ENCODE measurements around the gene PSAP. TPM values are rescaled to one million over a fixed set of nuclear protein-coding genes. Genes with fewer than 3 reads are reported as not detected.
"Not testable (repeated sequence)": the region's sequence is repeated elsewhere in the genome, so short reads cannot be mapped to it uniquely, and the experiment has no call there.

Gene PSAP
- total RNA-seq, result 1,000 to 10,000 TPM; 1,345 to 1,678 (median 1,522) TPM
- 897 TPM for polyA plus RNA-seq
- long read RNA-seq, donor 1, transcript PSAP-202 (14 exons, 2,872 nt), result major isoform, 251 of 4,197 reads
- long read RNA-seq, donor 1, transcript PSAP-201 (14 exons, 2,830 nt), result minor isoform, 30 of 4,197 reads
- long read RNA-seq, donor 1, partial matches to known transcripts, result 671 of 4,197 reads
- long read RNA-seq, donor 1, other reads (novel, unspliced or antisense), result 3,245 of 4,197 reads
- long read RNA-seq, donor 2, transcript PSAP-202 (14 exons, 2,872 nt), result major isoform, 103 of 2,175 reads
- long read RNA-seq, donor 2, transcript PSAP-201 (14 exons, 2,830 nt), result minor isoform, 17 of 2,175 reads
- long read RNA-seq, donor 2, partial matches to known transcripts, result 172 of 2,175 reads
- long read RNA-seq, donor 2, other reads (novel, unspliced or antisense), result 1,883 of 2,175 reads
- long read RNA-seq, donor 3, transcript PSAP-202 (14 exons, 2,872 nt), result major isoform, 585 of 8,115 reads
- long read RNA-seq, donor 3, transcript PSAP-201 (14 exons, 2,830 nt), result minor isoform, 82 of 8,115 reads
- long read RNA-seq, donor 3, partial matches to known transcripts, result 542 of 8,115 reads
- long read RNA-seq, donor 3, other reads (novel, unspliced or antisense), result 6,906 of 8,115 reads
- long read RNA-seq, donor 4, transcript PSAP-201 (14 exons, 2,830 nt), result minor isoform, 12 of 2,408 reads
- long read RNA-seq, donor 4, transcript PSAP-202 (14 exons, 2,872 nt), result major isoform, 149 of 2,408 reads
- long read RNA-seq, donor 4, partial matches to known transcripts, result 155 of 2,408 reads
- long read RNA-seq, donor 4, other reads (novel, unspliced or antisense), result 2,092 of 2,408 reads

DNA sequence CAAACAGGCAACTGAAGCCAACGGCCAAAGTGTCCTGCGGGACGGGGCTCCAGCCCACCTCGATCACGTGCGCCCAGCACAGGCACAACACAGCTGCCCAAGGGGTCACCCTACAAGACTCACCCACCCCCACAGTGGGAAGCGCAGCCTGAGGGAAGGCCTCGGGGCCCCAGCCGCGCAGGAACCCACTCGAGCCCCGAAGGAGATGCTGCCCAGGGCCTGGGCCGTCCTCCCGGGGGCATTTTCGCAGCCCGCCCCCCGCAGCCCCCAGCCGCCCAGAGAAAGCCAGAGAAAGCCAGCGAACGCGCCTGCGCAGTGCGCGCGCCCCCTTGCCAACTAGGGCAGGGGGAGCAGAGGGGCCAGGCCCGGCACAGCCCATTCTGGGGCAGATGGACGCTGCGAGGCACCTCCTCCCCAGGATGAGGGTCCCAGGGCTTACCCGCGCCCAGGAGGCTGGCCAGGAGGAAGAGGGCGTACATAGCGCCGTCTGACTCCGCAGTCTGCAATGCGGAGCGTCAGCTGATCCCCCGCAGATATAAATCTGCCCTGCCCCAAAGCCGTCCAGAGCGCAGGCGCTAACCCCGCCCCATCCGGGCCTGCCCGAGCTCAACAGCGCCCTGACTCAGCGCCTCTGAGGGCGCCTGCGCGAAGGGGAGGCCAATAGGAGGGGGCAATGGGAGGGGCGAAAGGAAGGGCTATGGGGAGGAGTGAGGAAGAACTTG, at the start of gene PSAP:
Gene PSAP (minus strand): TSS at position 509 of the 722 bp plus-strand sequence. CDS start 30 bp downstream, at position 479.
- DNase-seq (peak; percentile 100), ATAC-seq (peak; percentile 98 to 99)
- intact Hi-C loops (cut with DNase I), result no loop called here
- Histone ChIP-seq H3K27me3 (ENCODE audit: control insufficient read depth, insufficient read depth) (no peaks in the 10 kb centered on the region), H3K27ac (ENCODE audit: low read length) (peak within 1 kb of the TSS; percentile 98), H3K4me1 (ENCODE audit: control insufficient read depth, insufficient read depth, low read length) (peaks cover 7% of the 10 kb centered on the region), H3K4me3 (ENCODE audit: low read length) (peak within 1 kb of the TSS; percentile 73), H3K9me3 (ENCODE audit: control insufficient read depth, low read length) (no peaks in the 10 kb centered on the region)
- WGBS, result under 1% methylated on average over 49 of the region's 49 CpGs

DNA sequence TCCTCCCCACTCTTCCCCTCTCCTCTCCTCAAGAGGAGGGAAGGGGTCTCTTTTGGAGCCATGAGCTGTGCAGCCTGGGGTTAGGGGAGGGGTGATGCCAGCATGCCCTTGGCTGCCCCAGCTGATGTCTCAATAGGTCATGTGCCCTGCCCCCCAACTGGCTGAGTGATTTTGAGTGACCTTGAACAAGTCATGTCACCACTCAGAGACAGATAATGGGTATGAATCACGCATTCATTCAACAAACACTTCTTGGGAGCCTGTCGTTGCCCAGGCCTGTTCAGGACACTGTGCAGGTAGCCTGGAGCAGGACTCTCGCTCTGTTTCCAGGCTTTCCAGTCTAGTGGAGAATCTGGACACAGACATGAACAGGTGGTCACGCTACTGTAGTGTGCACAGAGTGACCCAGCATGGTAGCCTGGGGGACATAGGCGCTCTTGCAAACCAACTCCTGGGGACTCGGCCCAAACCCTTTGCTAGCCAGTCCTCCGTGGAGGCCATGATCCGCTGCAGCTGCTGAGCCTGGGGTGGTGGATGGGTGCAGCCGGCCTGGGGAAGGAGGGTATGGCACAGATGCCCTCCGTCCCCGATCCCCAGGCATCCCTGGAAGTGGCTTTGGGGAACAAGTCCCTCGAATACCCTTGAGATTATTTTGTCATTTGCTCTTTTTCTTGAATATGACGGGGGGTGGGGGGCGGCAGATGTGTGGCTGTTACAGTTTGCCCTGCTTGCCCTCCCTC, 49.6 kb upstream of the PSAP start:
- Histone ChIP-seq H3K27me3 (ENCODE audit: control insufficient read depth, insufficient read depth) (no peaks in the 10 kb centered on the region), H3K4me1 (ENCODE audit: control insufficient read depth, insufficient read depth, low read length) (no peaks in the 10 kb centered on the region), H3K27ac (ENCODE audit: low read length) (no peak overlapping the region), H3K9me3 (ENCODE audit: control insufficient read depth, low read length) (no peaks in the 10 kb centered on the region), H3K4me3 (ENCODE audit: low read length) (no peak overlapping the region)
- no peak for ATAC-seq
- WGBS, result 94% methylated on average over 14 of the region's 14 CpGs
- DNase-seq, result no peak
- intact Hi-C loops (cut with DNase I), result no loop called here

DNA sequence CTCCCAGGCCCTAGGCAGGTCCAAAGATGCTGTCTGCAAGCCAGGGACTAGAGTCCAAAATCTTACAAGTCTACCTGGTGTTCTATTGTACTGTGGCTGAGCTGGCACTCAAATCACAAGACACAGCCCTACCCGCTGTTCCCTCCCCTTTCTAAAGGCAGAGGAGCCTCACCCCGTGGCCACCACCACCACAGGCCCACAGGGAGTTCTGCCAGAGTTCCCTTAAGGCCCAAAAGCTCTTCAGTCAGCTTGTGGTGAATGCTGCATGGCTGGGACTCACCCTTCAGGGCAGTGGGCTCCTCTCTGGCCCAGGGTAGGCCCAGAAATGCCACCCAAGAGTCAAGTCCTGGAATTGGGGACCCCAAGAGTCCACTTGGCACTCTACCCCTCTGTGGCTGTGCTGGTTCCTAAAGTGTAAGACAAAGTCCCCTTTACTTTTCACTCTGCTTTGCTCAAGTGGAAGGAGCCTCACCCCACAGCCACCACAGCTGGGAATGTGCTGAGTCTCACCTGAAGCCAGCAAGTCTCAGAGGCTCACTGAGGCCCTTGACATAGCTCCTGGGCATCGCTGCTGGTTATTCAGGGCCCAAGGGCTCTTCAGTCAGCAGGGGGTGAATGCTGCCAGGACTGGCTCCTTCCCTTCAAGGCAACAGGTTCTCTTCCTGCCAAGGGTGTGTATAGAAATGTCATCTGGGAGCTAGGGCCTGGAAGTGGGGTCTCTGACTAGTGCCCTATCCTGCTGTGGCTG, 48.8 kb upstream of the PSAP start:
- ATAC-seq, result no peak
- H3K27me3 ChIP-seq (ENCODE audit: control insufficient read depth, insufficient read depth), result no peaks in the 10 kb centered on the region
- WGBS, result 82% methylated on average over 3 of the region's 3 CpGs
- no peaks in the 10 kb centered on the region for H3K9me3 ChIP-seq (ENCODE audit: control insufficient read depth, low read length)
- H3K4me3 ChIP-seq (ENCODE audit: low read length), result no peak overlapping the region
- H3K27ac ChIP-seq (ENCODE audit: low read length), result no peak overlapping the region
- H3K4me1 ChIP-seq (ENCODE audit: control insufficient read depth, insufficient read depth, low read length), result no peaks in the 10 kb centered on the region
- no peak for DNase-seq
- intact Hi-C loops (cut with DNase I), result loop anchor here in 3 of 4 donors (5.0 to 10.0 kb wide), 3 partner anchors 65 to 442 kb away; no protein-coding TSS in a partner anchor

DNA sequence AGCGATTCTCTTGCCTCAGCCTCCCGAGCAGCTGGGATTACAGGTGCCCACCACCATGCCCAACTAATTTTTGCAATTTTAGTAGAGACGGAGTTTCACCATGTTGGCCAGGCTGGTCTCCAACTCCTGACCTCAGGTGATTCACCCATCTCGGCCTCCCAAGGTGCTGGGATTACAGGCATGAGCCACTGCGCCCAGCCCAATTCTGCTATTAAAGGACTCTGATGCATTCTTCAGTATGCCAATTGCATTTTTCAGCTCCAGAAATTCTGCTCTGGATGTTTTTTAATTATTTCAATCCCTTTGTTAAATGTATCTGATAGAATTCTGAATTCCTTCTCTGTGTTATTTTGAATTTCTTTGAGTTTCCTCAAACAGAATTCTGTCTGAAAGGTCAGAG, 47.3 kb upstream of the PSAP start:
- not testable (repeated sequence) for DNase-seq; H3K27ac ChIP-seq (ENCODE audit: low read length); H3K9me3 ChIP-seq (ENCODE audit: control insufficient read depth, low read length); ATAC-seq; H3K4me1 ChIP-seq (ENCODE audit: control insufficient read depth, insufficient read depth, low read length); H3K4me3 ChIP-seq (ENCODE audit: low read length); H3K27me3 ChIP-seq (ENCODE audit: control insufficient read depth, insufficient read depth)
- 89% methylated on average over 5 of the region's 5 CpGs for WGBS
- intact Hi-C loops (cut with DNase I), result loop anchor here in 3 of 4 donors (5.0 to 10.0 kb wide), 3 partner anchors 64 to 444 kb away; no protein-coding TSS in a partner anchor

DNA sequence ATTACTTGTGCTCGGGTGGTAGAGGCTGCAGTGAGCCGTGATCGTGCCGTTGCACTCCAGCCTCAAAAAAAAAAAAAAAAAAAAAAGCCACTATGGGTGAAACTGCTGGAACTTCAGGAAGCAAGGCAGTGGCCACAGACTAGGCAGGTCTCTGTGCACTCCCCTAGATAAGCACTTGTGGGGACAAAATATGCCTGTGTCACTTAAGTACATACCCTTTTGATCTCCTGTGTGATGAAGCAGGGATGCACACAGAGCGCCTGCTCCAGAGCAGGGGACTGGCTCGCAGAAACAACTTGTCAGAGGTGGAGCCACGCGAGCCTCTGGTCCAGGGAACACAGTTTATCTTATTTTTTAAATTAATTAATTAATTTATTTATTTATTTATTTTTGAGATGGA, 42.9 kb upstream of the PSAP start:
- H3K27ac ChIP-seq (ENCODE audit: low read length), result no peak overlapping the region
- 85% methylated on average over 8 of the region's 8 CpGs for WGBS
- ATAC-seq (no peak), DNase-seq (no peak)
- H3K4me3 ChIP-seq (ENCODE audit: low read length), result no peak overlapping the region
- intact Hi-C loops (cut with DNase I), result loop anchor here in 3 of 4 donors (10.0 kb wide), 1 partner anchor 59 kb away; no protein-coding TSS in a partner anchor
- H3K9me3 ChIP-seq (ENCODE audit: control insufficient read depth, low read length), result no peaks in the 10 kb centered on the region
- peaks cover 3% of the 10 kb centered on the region for H3K4me1 ChIP-seq (ENCODE audit: control insufficient read depth, insufficient read depth, low read length)
- no peaks in the 10 kb centered on the region for H3K27me3 ChIP-seq (ENCODE audit: control insufficient read depth, insufficient read depth)

DNA sequence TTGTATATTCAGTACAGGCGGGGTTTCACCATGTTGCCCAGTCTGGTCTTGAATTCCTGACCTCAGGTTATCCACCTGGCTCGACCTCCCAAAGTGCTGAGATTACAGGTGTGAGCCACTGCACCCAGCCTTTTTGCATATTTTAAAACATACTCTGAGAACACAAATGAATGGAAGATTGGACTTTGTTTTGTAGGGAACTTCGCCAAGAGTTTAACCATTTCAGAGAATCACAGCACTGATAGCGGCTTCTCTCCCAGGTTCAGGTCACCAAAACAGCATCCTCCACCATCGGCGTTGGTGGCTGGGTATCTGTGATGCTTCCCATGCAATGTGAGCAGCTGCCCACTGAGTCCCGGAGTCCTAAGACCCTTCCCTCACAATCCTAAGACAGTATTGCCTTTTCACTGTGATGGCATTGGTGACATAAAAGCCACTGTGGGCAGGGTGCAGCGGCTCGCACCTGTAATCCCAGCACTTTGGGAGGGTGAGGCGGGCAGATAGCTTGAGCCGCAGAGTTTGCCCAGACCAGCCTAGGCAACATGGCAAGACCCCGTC, 42.3 kb upstream of the PSAP start:
- peaks cover 3% of the 10 kb centered on the region for H3K4me1 ChIP-seq (ENCODE audit: control insufficient read depth, insufficient read depth, low read length)
- no peaks in the 10 kb centered on the region for H3K27me3 ChIP-seq (ENCODE audit: control insufficient read depth, insufficient read depth)
- H3K27ac ChIP-seq (ENCODE audit: low read length), result no peak overlapping the region
- peak in 1 of 3 donors; percentile 29 for DNase-seq
- intact Hi-C loops (cut with DNase I), result loop anchor here in 3 of 4 donors (10.0 kb wide), 1 partner anchor 59 kb away; no protein-coding TSS in a partner anchor
- no peak for ATAC-seq
- no peak overlapping the region for H3K4me3 ChIP-seq (ENCODE audit: low read length)
- H3K9me3 ChIP-seq (ENCODE audit: control insufficient read depth, low read length), result no peaks in the 10 kb centered on the region
- WGBS, result 79% methylated on average over 12 of the region's 12 CpGs

DNA sequence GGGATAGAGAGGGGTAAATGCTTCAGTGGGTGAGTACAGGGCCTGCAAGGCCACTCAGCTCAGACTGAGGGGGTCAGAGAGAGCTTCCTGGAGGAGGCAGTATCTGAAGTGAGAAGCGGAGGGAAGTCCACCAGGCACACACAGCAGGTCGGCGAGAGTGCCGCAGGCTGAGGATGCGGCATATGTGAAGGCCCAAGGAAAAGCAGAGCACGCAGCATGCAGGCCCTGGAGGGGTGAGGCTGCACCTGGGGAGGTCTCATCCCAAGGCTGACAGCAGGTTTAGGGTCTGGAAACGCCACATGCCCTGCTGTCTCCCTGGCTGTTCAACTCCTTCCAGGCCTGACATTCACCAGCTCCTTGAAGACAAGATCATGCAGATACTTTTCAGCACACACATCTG, 40.4 kb upstream of the PSAP start:
- H3K27ac ChIP-seq (ENCODE audit: low read length), result no peak overlapping the region
- ATAC-seq (no peak), DNase-seq (no peak)
- H3K9me3 ChIP-seq (ENCODE audit: control insufficient read depth, low read length), result no peaks in the 10 kb centered on the region
- intact Hi-C loops (cut with DNase I), result loop anchor here in 3 of 4 donors (10.0 kb wide), 1 partner anchor 57 kb away; no protein-coding TSS in a partner anchor
- WGBS, result 84% methylated on average over 7 of the region's 7 CpGs
- peaks cover 3% of the 10 kb centered on the region for H3K4me1 ChIP-seq (ENCODE audit: control insufficient read depth, insufficient read depth, low read length)
- H3K27me3 ChIP-seq (ENCODE audit: control insufficient read depth, insufficient read depth), result no peaks in the 10 kb centered on the region
- no peak overlapping the region for H3K4me3 ChIP-seq (ENCODE audit: low read length)

DNA sequence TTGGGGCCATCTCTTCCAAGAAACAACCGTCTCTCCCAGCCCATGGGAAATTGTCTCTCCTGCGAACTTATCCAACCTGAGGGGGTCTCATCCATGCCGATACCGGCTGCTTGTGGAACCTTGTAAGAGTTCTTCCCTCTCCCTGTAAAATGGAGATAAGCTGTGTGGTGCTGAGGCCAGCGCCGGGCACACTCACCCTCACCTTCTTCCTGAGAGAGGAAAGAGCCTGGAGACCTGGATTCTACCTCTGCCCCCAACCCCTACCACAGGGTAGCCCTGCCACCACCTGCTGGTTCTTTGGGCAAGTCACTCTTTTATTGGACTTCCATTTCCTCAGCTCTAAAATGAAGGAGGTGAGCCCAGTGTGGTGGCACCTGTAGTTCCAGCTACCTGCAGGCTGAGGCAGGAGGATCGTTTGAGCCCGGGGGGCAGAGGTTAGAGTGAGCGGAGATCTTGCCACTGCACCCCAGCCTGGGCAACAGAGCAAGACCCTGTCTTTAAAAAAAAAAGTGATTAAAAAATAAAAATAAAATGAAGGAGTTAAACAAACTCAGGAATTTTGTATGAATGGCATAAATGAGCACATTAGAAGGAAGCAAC, 38.4 kb upstream of the PSAP start:
- WGBS, result 39% methylated on average over 9 of the region's 9 CpGs
- Histone ChIP-seq H3K27me3 (ENCODE audit: control insufficient read depth, insufficient read depth) (no peaks in the 10 kb centered on the region), H3K9me3 (ENCODE audit: control insufficient read depth, low read length) (no peaks in the 10 kb centered on the region), H3K4me3 (ENCODE audit: low read length) (peak overlapping the region; percentile 7), H3K4me1 (ENCODE audit: control insufficient read depth, insufficient read depth, low read length) (peaks cover 3% of the 10 kb centered on the region), H3K27ac (ENCODE audit: low read length) (peak overlapping the region; percentile 28)
- DNase-seq (peak in 1 of 3 donors; percentile 41), ATAC-seq (peak in 1 of 2 donors; percentile 7)
- intact Hi-C loops (cut with DNase I), result no loop called here

All from right cardiac atrium (tissue), 5 donors.